NCI-H1694 treated with DMSO at 0.1 percent for 48 hours (cell line): Measurements from ENCODE around the gene EFCAB6.

Experiments used
- DNase-seq: peaks from one replicate; lab custom pipeline; 2025; lab: John Stamatoyannopoulos, UW

The EFCAB6 gene

GRCh38 chr22:43542681-43543521, 269.2 kb downstream of the EFCAB6 start:
- no peak for DNase-seq

DNA sequence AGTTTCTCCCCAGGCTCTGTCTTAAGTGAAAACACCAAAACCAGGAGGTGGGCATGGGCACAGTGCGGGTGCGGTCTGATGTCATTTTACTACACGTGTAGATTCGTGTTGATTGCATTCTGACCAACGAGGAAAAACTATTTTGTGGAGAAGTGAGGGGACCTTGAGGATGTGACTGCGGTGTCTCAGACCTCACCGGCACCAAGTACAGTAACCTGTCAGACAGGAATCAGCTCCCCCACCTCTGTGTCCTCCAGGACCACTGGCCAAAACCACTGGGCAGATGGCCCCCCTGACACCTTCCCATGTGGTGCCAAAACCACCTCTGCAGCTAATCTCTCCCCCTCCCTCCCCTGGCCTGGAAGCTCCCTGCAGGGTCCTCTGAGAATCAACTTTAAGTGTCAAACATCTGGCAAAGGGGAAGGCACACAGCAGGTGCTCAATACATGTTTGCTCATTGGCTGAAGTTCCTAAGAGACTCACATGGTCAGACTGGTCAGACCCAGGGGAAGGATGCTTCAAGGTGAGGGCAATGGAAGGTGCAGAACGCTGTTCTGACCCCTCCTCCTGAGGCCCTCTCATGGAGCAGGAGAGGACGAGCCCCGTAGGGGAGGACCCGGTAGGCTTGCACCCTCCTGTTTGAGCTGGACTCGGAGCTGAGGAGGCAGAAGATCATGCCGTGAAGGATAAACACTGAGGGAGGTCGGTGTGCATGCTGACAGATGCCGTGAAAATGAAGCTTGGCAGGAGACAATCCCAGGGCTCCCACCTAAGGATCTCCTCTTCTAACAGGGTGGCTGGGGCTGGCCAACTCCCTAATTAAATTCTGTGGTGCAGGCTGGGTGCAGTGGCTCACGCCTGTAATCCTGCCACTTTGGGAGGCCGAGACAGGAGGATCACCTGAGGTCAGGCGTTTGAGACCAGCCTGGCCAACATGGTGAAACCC, 270.4 kb downstream of the EFCAB6 start:
- no peak for DNase-seq

- no peak for DNase-seq
These were observed 271.1 kb downstream of the EFCAB6 start for GRCh38 chr22:43541022-43541421.

GRCh38 chr22:43540529-43540923, 271.6 kb downstream of the EFCAB6 start:
- no peak for DNase-seq

DNA sequence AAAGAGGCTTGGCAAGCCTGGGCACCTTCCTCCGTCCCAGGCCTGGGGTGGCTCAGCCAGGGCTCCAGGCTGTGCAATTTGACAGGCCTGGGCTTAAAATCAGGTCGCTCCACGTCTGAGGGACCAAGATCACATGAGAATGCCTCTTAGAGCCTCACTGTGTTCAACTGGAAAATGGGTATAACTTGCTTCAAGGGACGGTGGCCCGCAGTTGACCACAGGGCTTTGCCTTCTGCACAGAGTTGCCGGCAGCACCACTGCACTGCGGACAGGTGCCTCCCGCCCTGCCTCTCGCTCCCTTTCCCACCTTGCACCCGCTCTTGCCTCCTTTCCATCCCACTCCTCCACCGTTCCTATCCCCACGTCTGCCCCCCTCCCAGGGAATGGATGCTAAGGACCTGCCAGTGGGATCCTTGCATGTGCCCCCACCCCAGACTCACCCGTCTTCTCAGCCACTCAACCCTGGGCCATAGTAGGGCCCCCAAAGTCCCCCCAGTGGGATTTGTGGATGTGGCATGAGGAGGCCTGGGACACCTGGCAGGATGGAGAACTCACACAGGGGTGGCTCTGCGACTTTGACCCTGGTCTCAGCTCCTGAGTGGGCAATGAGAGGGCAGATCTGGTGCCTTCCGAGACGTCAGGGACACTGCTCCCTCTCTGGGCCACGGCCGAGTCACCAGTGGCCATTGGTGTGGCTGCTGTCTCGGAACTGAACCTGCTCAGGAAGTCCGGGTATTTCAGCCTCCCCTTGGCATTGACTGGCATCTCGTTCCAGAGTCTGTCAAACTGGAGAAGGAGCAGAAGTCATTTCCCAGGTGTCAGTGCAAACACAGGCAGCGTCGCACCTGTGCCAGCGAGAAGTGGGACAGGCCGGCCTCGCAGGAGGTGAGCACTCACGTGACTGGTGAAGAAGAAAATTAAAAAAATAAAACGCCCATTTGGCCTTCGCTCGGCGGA, 272.3 kb downstream of the EFCAB6 start:
- DNase-seq: no peak

- no peak for DNase-seq
These were observed 275.0 kb downstream of the EFCAB6 start for GRCh38 chr22:43537019-43537585.

GRCh38 chr22:43535741-43536140, 276.4 kb downstream of the EFCAB6 start:
- DNase-seq: no peak

- no peak for DNase-seq
These were observed 276.8 kb downstream of the EFCAB6 start for GRCh38 chr22:43535336-43535735.

DNA sequence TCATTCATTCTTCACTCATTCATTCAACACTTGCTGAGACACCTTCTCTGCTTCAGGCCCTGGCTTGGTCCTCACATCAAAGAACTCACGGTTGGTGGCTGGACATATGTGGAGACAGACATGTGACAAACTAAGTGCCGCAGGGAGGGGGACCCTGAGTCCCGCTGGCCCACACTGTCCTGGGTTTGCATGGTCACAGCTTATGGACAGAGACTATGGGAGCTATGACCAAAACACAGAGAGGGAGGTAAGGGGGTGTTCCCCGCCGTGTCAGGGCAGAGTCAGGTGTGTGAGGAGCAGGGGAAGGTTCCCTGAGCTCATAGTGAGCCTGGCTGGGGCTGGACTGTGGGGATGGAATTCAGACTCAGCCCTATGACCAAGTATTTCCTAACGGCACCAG, 277.2 kb downstream of the EFCAB6 start:
- no peak for DNase-seq

DNA sequence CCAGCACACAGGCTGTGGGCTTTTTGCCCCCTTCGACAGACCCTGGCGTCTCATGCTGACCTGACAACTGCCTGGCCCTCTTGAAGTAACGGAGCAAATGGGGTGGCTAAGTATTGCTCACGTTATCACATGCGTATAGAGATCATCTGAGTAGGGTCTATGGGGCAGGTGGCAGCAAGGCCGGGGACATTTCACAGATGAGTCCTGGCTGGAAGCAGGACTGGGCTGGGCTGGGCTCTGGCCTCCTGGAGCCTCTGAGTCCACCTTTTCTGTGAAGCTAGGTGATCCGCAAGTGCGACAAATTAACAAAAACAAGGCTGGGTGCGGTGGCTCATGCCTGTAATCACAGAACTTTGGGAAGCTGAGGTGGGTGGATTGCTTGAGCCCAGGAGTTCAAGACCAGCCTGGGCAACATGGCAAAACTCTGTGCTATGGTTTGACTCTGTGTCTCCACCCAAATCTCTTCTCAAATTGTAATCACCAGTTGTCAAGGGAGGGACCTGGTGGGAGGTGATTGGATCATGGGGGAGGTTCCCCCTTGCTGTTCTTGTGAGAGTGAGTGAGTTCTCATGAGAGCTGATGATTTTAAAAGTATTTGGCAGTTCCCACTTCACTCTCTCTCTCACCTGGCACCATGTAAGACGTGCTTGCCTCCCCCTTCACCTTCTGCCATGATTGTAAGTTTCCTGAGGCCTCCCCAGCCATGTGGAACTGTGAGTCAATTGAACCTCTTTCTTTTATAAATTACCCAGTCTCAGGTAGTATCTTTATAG, 278.3 kb downstream of the EFCAB6 start:
- no peak for DNase-seq

- no peak for DNase-seq
These were observed 279.0 kb downstream of the EFCAB6 start for GRCh38 chr22:43533156-43533530.

GRCh38 chr22:43532301-43533155, 279.6 kb downstream of the EFCAB6 start:
- DNase-seq: no peak

GRCh38 chr22:43531651-43532050, 280.5 kb downstream of the EFCAB6 start:
- no peak for DNase-seq

GRCh38 chr22:43530349-43531201, 281.5 kb downstream of the EFCAB6 start:
- no peak for DNase-seq

DNA sequence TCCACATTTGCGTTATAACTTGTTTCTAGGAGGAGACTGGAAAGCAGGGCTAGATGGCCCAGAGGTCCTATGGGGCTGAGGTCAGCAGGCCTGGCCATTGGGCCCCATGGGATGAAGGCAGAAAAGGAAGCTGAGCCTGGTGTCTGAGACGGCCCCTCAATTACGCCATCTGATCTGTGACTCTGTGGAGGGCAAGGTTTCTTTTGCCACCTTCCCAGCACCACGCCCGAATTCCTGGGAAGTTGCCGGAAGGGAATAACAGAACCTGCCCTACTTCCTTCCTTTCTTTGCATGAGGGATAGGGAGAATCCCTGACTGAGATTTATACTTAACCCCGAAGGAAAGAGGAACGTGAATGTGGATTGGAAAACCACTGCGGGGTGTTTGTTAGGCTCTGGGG, 282.2 kb downstream of the EFCAB6 start:
- no peak for DNase-seq

DNA sequence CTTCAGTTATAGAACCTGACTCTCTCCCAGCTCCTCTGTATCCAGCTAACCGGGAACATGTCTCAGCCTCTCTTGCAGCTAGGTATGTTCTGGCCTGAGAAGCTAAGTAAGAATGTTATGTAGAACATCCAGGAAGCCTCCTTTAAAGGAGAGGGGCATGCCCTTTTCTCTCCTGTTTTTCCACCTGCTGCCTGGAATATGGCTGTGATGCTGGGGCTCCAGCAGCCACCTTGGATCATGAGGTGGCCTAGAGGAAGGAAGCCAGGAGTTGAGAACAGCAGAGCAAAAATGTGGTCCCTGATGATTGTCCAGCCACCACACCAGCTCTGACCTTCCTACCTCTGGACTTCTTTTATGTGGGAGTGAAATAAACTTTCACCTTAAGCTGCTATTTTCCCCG, 282.6 kb downstream of the EFCAB6 start:
- DNase-seq: no peak

DNA sequence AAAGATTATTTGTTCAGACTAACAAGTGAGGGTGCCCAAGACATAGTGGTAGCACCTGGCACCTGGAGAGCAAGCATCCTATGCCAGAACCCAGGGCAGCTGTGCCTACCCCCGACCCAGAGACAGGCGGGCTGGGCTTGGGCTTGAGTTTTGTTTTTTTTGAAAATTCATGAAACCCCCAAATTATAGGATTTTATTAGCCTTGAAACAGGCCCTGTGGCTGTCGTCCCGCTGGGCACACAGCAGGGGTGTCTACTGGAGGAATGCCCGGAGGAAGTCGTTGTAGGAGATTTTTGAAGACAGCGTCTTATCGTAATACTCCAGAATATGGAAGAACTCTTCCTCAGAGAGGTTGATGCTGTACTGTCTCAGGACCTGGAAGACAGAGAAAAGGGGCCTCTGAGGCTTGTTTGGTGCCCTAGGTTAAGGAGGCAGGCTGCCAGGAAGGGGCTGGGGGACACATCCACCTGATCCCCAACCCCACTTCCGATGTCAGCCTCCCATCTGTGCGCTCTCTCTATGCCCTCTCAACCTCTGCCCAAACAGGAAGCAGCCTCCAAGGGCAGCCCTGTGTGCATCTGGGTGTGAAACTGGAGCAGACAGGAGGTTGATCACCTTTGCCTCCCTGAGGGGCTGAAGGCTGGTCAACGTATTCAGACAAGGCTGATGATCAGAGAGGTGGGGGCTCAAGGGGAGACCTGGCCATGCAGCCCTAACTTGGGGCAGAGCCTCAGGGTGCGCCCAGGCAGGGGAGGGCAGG, 283.3 kb downstream of the EFCAB6 start:
- no peak for DNase-seq

GRCh38 chr22:43526946-43527345, 285.2 kb downstream of the EFCAB6 start:
- no peak for DNase-seq
